ENCODE measurements around the gene SLC25A48. TPM values are rescaled to one million over a fixed set of nuclear protein-coding genes. Genes with fewer than 3 reads are reported as not detected.

The SLC25A48 gene
- total and polyA plus RNA-seq, 2 donors (not counting 1 experiment from before 2014, with no cell fraction given), result not detected

DNA sequence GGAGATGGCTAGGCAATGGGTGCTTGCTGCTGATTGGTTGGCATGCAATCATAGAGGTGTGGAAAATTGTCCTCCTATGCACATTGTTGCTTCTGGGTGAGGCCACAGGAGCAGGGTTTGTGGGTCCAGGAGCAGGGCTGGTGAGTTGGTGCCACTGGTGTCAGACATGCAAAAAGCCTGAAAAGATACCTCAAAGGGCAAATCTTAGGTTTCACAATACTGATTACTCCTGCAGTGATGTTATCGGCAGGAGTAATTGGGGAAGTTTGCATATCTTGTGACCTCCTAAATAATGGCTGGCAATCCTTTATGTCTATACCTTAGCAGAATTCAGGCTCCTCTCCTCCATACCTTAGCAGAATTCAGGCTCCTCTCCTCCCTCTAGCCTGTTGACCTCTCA is 25.2 kb downstream of the SLC25A48 start:
- TF ChIP-seq, protein P1, sequence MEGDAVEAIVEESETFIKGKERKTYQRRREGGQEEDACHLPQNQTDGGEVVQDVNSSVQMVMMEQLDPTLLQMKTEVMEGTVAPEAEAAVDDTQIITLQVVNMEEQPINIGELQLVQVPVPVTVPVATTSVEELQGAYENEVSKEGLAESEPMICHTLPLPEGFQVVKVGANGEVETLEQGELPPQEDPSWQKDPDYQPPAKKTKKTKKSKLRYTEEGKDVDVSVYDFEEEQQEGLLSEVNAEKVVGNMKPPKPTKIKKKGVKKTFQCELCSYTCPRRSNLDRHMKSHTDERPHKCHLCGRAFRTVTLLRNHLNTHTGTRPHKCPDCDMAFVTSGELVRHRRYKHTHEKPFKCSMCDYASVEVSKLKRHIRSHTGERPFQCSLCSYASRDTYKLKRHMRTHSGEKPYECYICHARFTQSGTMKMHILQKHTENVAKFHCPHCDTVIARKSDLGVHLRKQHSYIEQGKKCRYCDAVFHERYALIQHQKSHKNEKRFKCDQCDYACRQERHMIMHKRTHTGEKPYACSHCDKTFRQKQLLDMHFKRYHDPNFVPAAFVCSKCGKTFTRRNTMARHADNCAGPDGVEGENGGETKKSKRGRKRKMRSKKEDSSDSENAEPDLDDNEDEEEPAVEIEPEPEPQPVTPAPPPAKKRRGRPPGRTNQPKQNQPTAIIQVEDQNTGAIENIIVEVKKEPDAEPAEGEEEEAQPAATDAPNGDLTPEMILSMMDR (conservative IDR thresholded peaks at IDR 0.05 in 1 of 2, IDR thresholded peaks at IDR 0.05 in 1 of 2; ENCODE audit: low read depth in 1 of 2, low read length in 2 of 2), result no peak
- no peak for TF ChIP-seq EZH2 (IDR thresholded peaks at IDR 0.05; ENCODE audit: low read length, missing control alignments)
- Histone ChIP-seq H3K9ac (ENCODE audit: insufficient read depth, low read length) (no peak overlapping the region), H3K4me2 (ENCODE audit: extremely low read depth, insufficient read depth, low read length) (no peak overlapping the region), H2AFZ (ENCODE audit: low read length) (no peak overlapping the region), H3K4me3 (replicated peaks in 1 of 4; ENCODE audit: control extremely low read depth in 1 of 4, insufficient read depth in 1 of 4, low read depth in 3 of 4, low read length in 4 of 4) (no peak overlapping the region), H3K9me3 (ENCODE audit: control insufficient read depth, insufficient read depth, low read depth, low read length) (no peaks in the 10 kb centered on the region), H3K27ac (ENCODE audit: insufficient read depth, low read length) (no peak overlapping the region), H3K79me2 (ENCODE audit: control insufficient read depth, insufficient read depth, low read length) (no peaks in the 10 kb centered on the region), H3K4me1 (ENCODE audit: control insufficient read depth, extremely low read depth, insufficient read depth, low read length) (no peaks in the 10 kb centered on the region), H4K20me1 (ENCODE audit: control insufficient read depth, extremely low read depth, insufficient read depth, low read length) (no peaks in the 10 kb centered on the region), H3K27me3 (ENCODE audit: control insufficient read depth, insufficient read depth, low read length) (no peaks in the 10 kb centered on the region), H3K36me3 (ENCODE audit: control insufficient read depth, insufficient read depth, low read length) (no peaks in the 10 kb centered on the region)
- DNase-seq (ENCODE audit: low read depth in 2 of 2), result no peak

DNA sequence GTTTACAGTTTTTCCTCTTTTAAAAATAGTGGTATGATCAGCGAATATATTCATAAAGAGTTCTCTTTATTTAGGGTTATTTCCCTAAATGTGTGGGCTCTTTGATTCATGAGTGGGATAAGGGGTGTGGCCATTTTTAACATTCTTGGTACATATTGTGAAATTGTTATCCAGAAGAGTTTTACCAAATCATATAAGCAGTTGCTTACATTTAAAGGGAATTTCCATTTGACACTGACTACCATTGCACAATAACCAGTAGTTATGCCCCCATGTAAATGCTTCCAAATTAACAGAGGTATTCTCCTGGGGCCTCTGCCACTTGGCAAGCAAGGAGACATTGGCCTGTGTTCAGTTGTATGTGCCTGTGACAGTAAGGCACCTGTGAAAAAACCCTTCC is 27.2 kb downstream of the SLC25A48 start:
- TF ChIP-seq EZH2 (IDR thresholded peaks at IDR 0.05; ENCODE audit: low read length, missing control alignments), result no peak
- TF ChIP-seq, protein P1 (conservative IDR thresholded peaks at IDR 0.05 in 1 of 2, IDR thresholded peaks at IDR 0.05 in 1 of 2; ENCODE audit: low read depth in 1 of 2, low read length in 2 of 2), result no peak
- Histone ChIP-seq H3K36me3 (ENCODE audit: control insufficient read depth, insufficient read depth, low read length) (no peaks in the 10 kb centered on the region), H3K9ac (ENCODE audit: insufficient read depth, low read length) (no peak overlapping the region), H3K79me2 (ENCODE audit: control insufficient read depth, insufficient read depth, low read length) (no peaks in the 10 kb centered on the region), H4K20me1 (ENCODE audit: control insufficient read depth, extremely low read depth, insufficient read depth, low read length) (no peaks in the 10 kb centered on the region), H3K4me3 (replicated peaks in 1 of 4; ENCODE audit: control extremely low read depth in 1 of 4, insufficient read depth in 1 of 4, low read depth in 3 of 4, low read length in 4 of 4) (no peak overlapping the region), H3K27ac (ENCODE audit: insufficient read depth, low read length) (no peak overlapping the region), H3K4me1 (ENCODE audit: control insufficient read depth, extremely low read depth, insufficient read depth, low read length) (no peaks in the 10 kb centered on the region), H3K9me3 (ENCODE audit: control insufficient read depth, insufficient read depth, low read depth, low read length) (no peaks in the 10 kb centered on the region), H3K4me2 (ENCODE audit: extremely low read depth, insufficient read depth, low read length) (no peak overlapping the region), H3K27me3 (ENCODE audit: control insufficient read depth, insufficient read depth, low read length) (no peaks in the 10 kb centered on the region), H2AFZ (ENCODE audit: low read length) (no peak overlapping the region)
- DNase-seq (ENCODE audit: low read depth in 2 of 2), result no peak

DNA sequence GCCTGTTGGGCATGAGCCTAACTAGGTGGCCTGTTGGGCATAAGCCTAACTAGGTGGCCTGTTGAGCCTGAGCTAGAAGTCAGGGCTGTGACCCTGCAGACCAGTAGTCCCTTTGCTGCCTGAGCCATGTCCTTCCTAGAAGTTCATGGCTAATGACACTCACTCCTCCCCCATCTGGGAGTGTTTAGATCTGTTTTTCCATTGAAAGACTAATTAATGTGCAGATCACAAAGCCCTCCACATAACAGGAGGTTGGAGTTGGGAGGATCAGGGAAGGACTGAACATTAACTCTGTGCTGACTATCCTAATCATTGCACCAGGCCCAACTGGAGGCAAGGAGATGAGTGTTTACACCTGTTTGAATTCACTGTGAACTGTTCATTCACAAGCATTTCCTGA is 27.6 kb downstream of the SLC25A48 start:
- H4K20me1 ChIP-seq (ENCODE audit: control insufficient read depth, extremely low read depth, insufficient read depth, low read length), result no peaks in the 10 kb centered on the region
- H3K4me1 ChIP-seq (ENCODE audit: control insufficient read depth, extremely low read depth, insufficient read depth, low read length), result no peaks in the 10 kb centered on the region
- H2AFZ ChIP-seq (ENCODE audit: low read length), result no peak overlapping the region
- H3K79me2 ChIP-seq (ENCODE audit: control insufficient read depth, insufficient read depth, low read length), result no peaks in the 10 kb centered on the region
- no peak overlapping the region for H3K9ac ChIP-seq (ENCODE audit: insufficient read depth, low read length)
- no peaks in the 10 kb centered on the region for H3K36me3 ChIP-seq (ENCODE audit: control insufficient read depth, insufficient read depth, low read length)
- TF ChIP-seq, protein P1 (conservative IDR thresholded peaks at IDR 0.05 in 1 of 2, IDR thresholded peaks at IDR 0.05 in 1 of 2; ENCODE audit: low read depth in 1 of 2, low read length in 2 of 2), result no peak
- TF ChIP-seq EZH2 (IDR thresholded peaks at IDR 0.05; ENCODE audit: low read length, missing control alignments), result no peak
- H3K4me3 ChIP-seq (replicated peaks in 1 of 4; ENCODE audit: control extremely low read depth in 1 of 4, insufficient read depth in 1 of 4, low read depth in 3 of 4, low read length in 4 of 4), result no peak overlapping the region
- no peak for DNase-seq (ENCODE audit: low read depth in 2 of 2)
- H3K4me2 ChIP-seq (ENCODE audit: extremely low read depth, insufficient read depth, low read length), result no peak overlapping the region
- no peak overlapping the region for H3K27ac ChIP-seq (ENCODE audit: insufficient read depth, low read length)
- no peaks in the 10 kb centered on the region for H3K27me3 ChIP-seq (ENCODE audit: control insufficient read depth, insufficient read depth, low read length)
- H3K9me3 ChIP-seq (ENCODE audit: control insufficient read depth, insufficient read depth, low read depth, low read length), result no peaks in the 10 kb centered on the region

All from fibroblast of lung (primary cell).